ENCODE measurements around the gene OSMR. TPM values are rescaled to one million over a fixed set of nuclear protein-coding genes. Genes with fewer than 3 reads are reported as not detected.
"Not testable (repeated sequence)": the region's sequence is repeated elsewhere in the genome, so short reads cannot be mapped to it uniquely, and the experiment has no call there.

OSMR gene
- total RNA-seq, 3 donors from 2014 or later, result 3.3 to 24.9 (median 13.0) TPM

- intact Hi-C loops (cut with DNase I, micrococcal nuclease), result no loop called here
- Histone ChIP-seq H3K4me3 (no peak overlapping the region), H3K9me3 (peaks cover 2% of the 10 kb centered on the region), H3K36me3 (ENCODE audit: low read depth) (no peaks in the 10 kb centered on the region), H3K4me1 (ENCODE audit: low read depth) (no peaks in the 10 kb centered on the region)
- DNase-seq (no peak), ATAC-seq (no peak)
- no peak for TF ChIP-seq CTCF (IDR thresholded peaks at IDR 0.05)
Observed at GRCh38 chr5:38847559-38848347, 1.9 kb downstream of the OSMR start.

- Histone ChIP-seq H3K4me3 (no peak overlapping the region), H3K4me1 (ENCODE audit: low read depth) (no peaks in the 10 kb centered on the region), H3K36me3 (ENCODE audit: low read depth) (no peaks in the 10 kb centered on the region), H3K9me3 (peaks cover 2% of the 10 kb centered on the region)
- no peak for DNase-seq
- intact Hi-C loops (cut with DNase I, micrococcal nuclease), result no loop called here
- ATAC-seq, result no peak
- TF ChIP-seq CTCF (IDR thresholded peaks at IDR 0.05), result no peak
Observed at GRCh38 chr5:38848637-38849036, 2.8 kb downstream of the OSMR start.

- H3K4me3 ChIP-seq; intact Hi-C loops (cut with DNase I, micrococcal nuclease); H3K36me3 ChIP-seq (ENCODE audit: low read depth); DNase-seq; H3K9me3 ChIP-seq; ATAC-seq; H3K4me1 ChIP-seq (ENCODE audit: low read depth): not testable (repeated sequence)
Observed at GRCh38 chr5:38851640-38852039, 5.8 kb downstream of the OSMR start.

GRCh38 chr5:38853753-38854470 is 8.1 kb downstream of the OSMR start:
- H3K36me3 ChIP-seq (ENCODE audit: low read depth), result no peaks in the 10 kb centered on the region
- intact Hi-C loops (cut with DNase I, micrococcal nuclease), result no loop called here
- H3K9me3 ChIP-seq, result peaks cover 2% of the 10 kb centered on the region
- TF ChIP-seq CTCF (IDR thresholded peaks at IDR 0.05), result no peak
- no peak overlapping the region for H3K4me3 ChIP-seq
- ATAC-seq (no peak), DNase-seq (no peak)
- no peaks in the 10 kb centered on the region for H3K4me1 ChIP-seq (ENCODE audit: low read depth)

- Histone ChIP-seq H3K4me1 (ENCODE audit: low read depth) (no peaks in the 10 kb centered on the region), H3K9me3 (peaks cover 8% of the 10 kb centered on the region), H3K4me3 (no peak overlapping the region), H3K36me3 (ENCODE audit: low read depth) (no peaks in the 10 kb centered on the region)
- no peak for DNase-seq
- no peak for ATAC-seq
- intact Hi-C loops (cut with DNase I, micrococcal nuclease), result no loop called here
- TF ChIP-seq CTCF (IDR thresholded peaks at IDR 0.05), result no peak
Observed at GRCh38 chr5:38854907-38855306, 9.1 kb downstream of the OSMR start.

GRCh38 chr5:38856660-38857059 is 10.8 kb downstream of the OSMR start:
- H3K9me3 ChIP-seq, result peaks cover 8% of the 10 kb centered on the region
- ATAC-seq, result no peak
- no peak for TF ChIP-seq CTCF (IDR thresholded peaks at IDR 0.05)
- H3K4me3 ChIP-seq, result no peak overlapping the region
- intact Hi-C loops (cut with DNase I, micrococcal nuclease), result no loop called here
- no peaks in the 10 kb centered on the region for H3K36me3 ChIP-seq (ENCODE audit: low read depth)
- DNase-seq, result no peak
- no peaks in the 10 kb centered on the region for H3K4me1 ChIP-seq (ENCODE audit: low read depth)
